Endothelial cell of umbilical vein (primary cell): Measurements from ENCODE around the gene TRRAP. TPM values are rescaled to one million over a fixed set of nuclear protein-coding genes. Genes with fewer than 3 reads are reported as not detected.

Experiments
- BruUV-seq: library from RNA; stranded (reverse); fragments of 400-500 nt; replicated peaks from 2 replicates; lab custom pipeline; 2021; lab: Mats Ljungman, UMichigan
- CTCF ChIA-PET: fragments of 300-600, 350-600 bp; sonication (Branson Sonifier 250); formaldehyde crosslinking; loops from one replicate; lab custom pipeline; 2021; ENCODE audit warnings: antibody characterized with exemption, inconsistent platforms; lab: Charles Lee
- POLR2A ChIA-PET: fragments of 300-600, 350-600 bp; sonication (Branson Sonifier 250); formaldehyde crosslinking; loops from one replicate; lab custom pipeline; 2021; ENCODE audit warnings: antibody characterized with exemption, inconsistent platforms; lab: Charles Lee
- DNase-seq: peaks from one replicate; pipeline ENCODE4 v3.0.0-alpha.2; 2011; ENCODE audit warnings: low read depth, low spot score
- FAIRE-seq: peaks from 2 replicates; lab custom pipeline; 2011; peaks lifted over from hg19 to GRCh38; lab: Jason Lieb, UNC
- H2AFZ ChIP-seq: 2 replicates; pipeline ENCODE4 v1.6.0; 2012; ENCODE audit warnings: low read depth, low read length, control low read depth, inconsistent platforms
- H3K27ac ChIP-seq: 2 replicates; pipeline ENCODE4 v1.5.1; 2011; ENCODE audit warnings: low read depth, mild to moderate bottlenecking, control low read depth, low read length, moderate library complexity; ENCODE audit not compliant: insufficient read depth
- H3K27me3 ChIP-seq, 2 experiments: 2 replicates each; pipeline versions ENCODE4 v1.6.0 to v1.6.1; 2011; ENCODE audit warnings: low read length in 2 of 2, mixed read lengths in 1 of 2; ENCODE audit not compliant: control insufficient read depth in 2 of 2, insufficient read depth in 2 of 2
- H3K36me3 ChIP-seq, 2 experiments: 2 replicates in 1 of 2; 3 replicates in 1 of 2; pipeline ENCODE4 v1.5.1; 2011; ENCODE audit warnings: low read length in 2 of 2, mild to moderate bottlenecking in 1 of 2, moderate library complexity in 1 of 2; ENCODE audit not compliant: control insufficient read depth in 2 of 2, insufficient read depth in 2 of 2; ENCODE audit errors: extremely low read depth in 1 of 2
- H3K4me1 ChIP-seq: 3 replicates; pipeline ENCODE4 v1.5.1; 2011; ENCODE audit warnings: mild to moderate bottlenecking, low read length; ENCODE audit not compliant: control insufficient read depth, insufficient read depth; ENCODE audit errors: extremely low read depth
- H3K4me2 ChIP-seq: 2 replicates; pipeline ENCODE4 v1.6.1; 2011; ENCODE audit warnings: low read length, control low read depth, mixed read lengths; ENCODE audit not compliant: insufficient read depth
- H3K4me3 ChIP-seq, 3 experiments: fragments of 200-600 bp in 1 of 3; sonication (generic), shearing (Covaris generic) in 1 of 3; replicated peaks in 1 of 3; 2 replicates each; pipeline ENCODE4 v1.5.1; 2011 to 2016; ENCODE audit warnings: control low read depth in 3 of 3, low read length in 3 of 3, mild to moderate bottlenecking in 2 of 3, inconsistent platforms in 1 of 3, low read depth in 1 of 3, moderate library complexity in 1 of 3; ENCODE audit not compliant: insufficient read depth in 1 of 3
- H3K79me2 ChIP-seq: 2 replicates; pipeline ENCODE4 v1.6.0; 2012; ENCODE audit warnings: low read length, inconsistent platforms; ENCODE audit not compliant: control insufficient read depth, insufficient read depth
- H3K9ac ChIP-seq: replicated peaks from 2 replicates; pipeline ENCODE3; 2011; ENCODE audit warnings: low read length, control low read depth; ENCODE audit not compliant: insufficient read depth; ENCODE audit errors: extremely low read depth
- H3K9me1 ChIP-seq: replicated peaks from 3 replicates; pipeline ENCODE4 v1.6.0; 2011; ENCODE audit warnings: mild to moderate bottlenecking, low read length; ENCODE audit not compliant: control insufficient read depth, insufficient read depth; ENCODE audit errors: extremely low read depth
- H3K9me3 ChIP-seq: replicated peaks from 2 replicates; pipeline ENCODE4 v1.5.1; 2012; ENCODE audit warnings: low read length, inconsistent platforms; ENCODE audit not compliant: control insufficient read depth, insufficient read depth
- H4K20me1 ChIP-seq: replicated peaks from 2 replicates; pipeline ENCODE3; 2011; ENCODE audit warnings: mild to moderate bottlenecking, low read length; ENCODE audit not compliant: control insufficient read depth, insufficient read depth; ENCODE audit errors: extremely low read depth
- CTCF ChIP-seq, 2 donors: IDR thresholded peaks; 1 replicate in 1 of 2; 2 replicates in 1 of 2; pipeline ENCODE4 v1.5.1; 2011; ENCODE audit warnings: low read length in 2 of 2, mild to moderate bottlenecking in 2 of 2, moderate library complexity in 2 of 2, control low read depth in 1 of 2, inconsistent platforms in 1 of 2, low read depth in 1 of 2; ENCODE audit not compliant: insufficient read depth in 1 of 2; ENCODE audit errors: extremely low read depth in 1 of 2
- FOS ChIP-seq: IDR thresholded peaks from 2 replicates; pipeline ENCODE4 v1.6.1; 2011; ENCODE audit warnings: mild to moderate bottlenecking, low read length, moderate library complexity, borderline replicate concordance; ENCODE audit not compliant: insufficient read depth
- GATA2 ChIP-seq: IDR thresholded peaks from 2 replicates; pipeline ENCODE4 v1.7.0; 2011; ENCODE audit warnings: low read depth, mild to moderate bottlenecking, moderate library complexity, mixed read lengths, low read length; ENCODE audit not compliant: insufficient read length, insufficient read depth
- POLR2A ChIP-seq: IDR thresholded peaks from 2 replicates; pipeline ENCODE4 v1.6.1; 2012; ENCODE audit warnings: low read depth, mild to moderate bottlenecking, control low read depth, low read length
- POLR2AphosphoS5 ChIP-seq: IDR thresholded peaks from 2 replicates; pipeline ENCODE4 v1.6.1; 2012; ENCODE audit warnings: low read depth, mild to moderate bottlenecking, control low read depth, low read length, moderate library complexity; ENCODE audit not compliant: insufficient read depth
- dilution Hi-C: fragments of 300-500 bp; cut with MboI; formaldehyde crosslinking; loops from one replicate; pipeline ENCODE4 v1.15.0; 2019; ENCODE audit warnings: low sequenced_read_pairs; ENCODE audit not compliant: extremely low pct_ligation_motif_present
- intact Hi-C: fragments of 100-400 bp; cut with micrococcal nuclease; formaldehyde crosslinking; loops from one replicate; pipeline ENCODE4 v1.10.0; 2022
- polyA plus RNA-seq, 4 experiments: library from polyadenylated mRNA; depleted of rRNA in 3 of 4; stranded (reverse) in 3 of 4; unstranded in 1 of 4; fragments of >200 nt; gene quantifications; 2 replicates each; pipeline versions ENCODE4 v1.2.1 to v1.2.3, GENCODE V29; 2011 to 2012; ENCODE audit warnings: missing spikeins in 1 of 4
- total RNA-seq: library from RNA; stranded (reverse); gene quantifications from 2 replicates; pipeline ENCODE4 v1.2.3, GENCODE V29; 2021
- TF ChIP-seq, protein P1 (sequence below): IDR thresholded peaks from 2 replicates; pipeline ENCODE4 v1.6.1; 2011; ENCODE audit not compliant: insufficient read depth, insufficient read length

TRRAP gene
- total and polyA plus RNA-seq, 2 donors (not counting 3 experiments of a cell fraction or from before 2014, with no cell fraction given), result 21.8 to 45.8 TPM

- intact Hi-C loops, result no loop called here
- no TSS peak for BruUV-seq
- dilution Hi-C loops, result no loop called here
These were observed 116.8 kb downstream of the TRRAP start for GRCh38 chr7:98995111-98995510.

More at GRCh38 chr7:98995111-98995510, 116.8 kb downstream of the TRRAP start:
- no peak overlapping the region for H2AFZ ChIP-seq
- H3K27me3 ChIP-seq, result no peaks in the 10 kb centered on the region
- ChIA-PET POLR2A (no interaction called here), CTCF (no interaction called here)
- H3K9me3 ChIP-seq, result no peaks in the 10 kb centered on the region
- no peak overlapping the region for H3K4me2 ChIP-seq
- H3K4me1 ChIP-seq, result no peaks in the 10 kb centered on the region
- DNase-seq, result no peak
- no peaks in the 10 kb centered on the region for H3K9me1 ChIP-seq
- FAIRE-seq, result no peak
- peaks cover 10 to 59% of the 10 kb centered on the region in 2 experiments for H3K36me3 ChIP-seq
- no peaks in the 10 kb centered on the region for H4K20me1 ChIP-seq
- H3K27ac ChIP-seq, result no peak overlapping the region
- no peak overlapping the region for H3K4me3 ChIP-seq
- no peak overlapping the region for H3K9ac ChIP-seq
- H3K79me2 ChIP-seq, result no peaks in the 10 kb centered on the region
- TF ChIP-seq, protein P1, sequence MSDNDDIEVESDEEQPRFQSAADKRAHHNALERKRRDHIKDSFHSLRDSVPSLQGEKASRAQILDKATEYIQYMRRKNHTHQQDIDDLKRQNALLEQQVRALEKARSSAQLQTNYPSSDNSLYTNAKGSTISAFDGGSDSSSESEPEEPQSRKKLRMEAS, result no peak
- TF ChIP-seq POLR2A (no peak), CTCF (IDR thresholded peaks at IDR 0.05; ENCODE audit: extremely low read depth in 1 of 2, insufficient read depth in 1 of 2, low read depth in 1 of 2, low read length in 2 of 2) (no peak), POLR2AphosphoS5 (no peak), FOS (no peak), GATA2 (no peak)
